SK-N-SH (cell line): Measurements from ENCODE around the gene ANO10. TPM values are rescaled to one million over a fixed set of nuclear protein-coding genes. Genes with fewer than 3 reads are reported as not detected.

ENCODE experiments used
- CTCF ChIA-PET: fragments of 300-600, 350-600 bp; formaldehyde crosslinking; extraction: SDS; loops from one replicate; lab custom pipeline; 2021; lab: Yijun Ruan, JAX
- POLR2A ChIA-PET: fragments of 350-600 bp; sonication (Branson Sonifier 250); formaldehyde crosslinking; extraction: SDS; loops from one replicate; lab custom pipeline; 2020; ENCODE audit warnings: antibody characterized with exemption, inconsistent platforms; lab: Yijun Ruan, JAX
- DNase-seq: peaks from one replicate; pipeline ENCODE4 v3.0.0; 2012
- H2AFZ ChIP-seq: fragments of 200-600 bp; sonication (generic); 2 replicates; pipeline ENCODE4 v1.8.1; 2016; ENCODE audit warnings: antibody characterized with exemption, mild to moderate bottlenecking, low read depth
- H3F3A ChIP-seq: fragments of 200-600 bp; sonication (generic); replicated peaks from 2 replicates; pipeline ENCODE3; 2016; ENCODE audit warnings: antibody characterized with exemption, mild to moderate bottlenecking; ENCODE audit not compliant: insufficient read depth
- H3K27ac ChIP-seq, 2 experiments: fragments of 200-500 bp in 1 of 2; fragments of 200-600 bp in 1 of 2; sonication (Bioruptor generic) in 1 of 2; sonication (generic), shearing (Covaris generic) in 1 of 2; 2 replicates each; pipeline versions ENCODE4 v1.5.1 to v1.6.1; 2014 to 2016; ENCODE audit warnings: low read depth in 2 of 2, inconsistent platforms in 1 of 2, low read length in 1 of 2, mild to moderate bottlenecking in 1 of 2, mixed read lengths in 1 of 2
- H3K27me3 ChIP-seq: fragments of 200-600 bp; sonication (generic), shearing (Covaris generic); 2 replicates; pipeline ENCODE4 v1.6.1; 2016; ENCODE audit warnings: mixed run types; ENCODE audit not compliant: insufficient read depth
- H3K36me3 ChIP-seq, 2 experiments: fragments of 200-500 bp in 1 of 2; fragments of 200-600 bp in 1 of 2; sonication (Bioruptor generic) in 1 of 2; sonication (generic) in 1 of 2; replicated peaks in 1 of 2; 2 replicates each; pipeline versions ENCODE3 to v1.5.1; 2014 to 2016; ENCODE audit warnings: low read length in 1 of 2, mild to moderate bottlenecking in 1 of 2; ENCODE audit not compliant: insufficient read depth in 2 of 2, control insufficient read depth in 1 of 2
- H3K4me1 ChIP-seq, 2 experiments: fragments of 200-500 bp in 1 of 2; fragments of 200-600 bp in 1 of 2; sonication (Bioruptor generic) in 1 of 2; sonication (generic), shearing (Covaris generic) in 1 of 2; 2 replicates each; pipeline versions ENCODE4 v1.5.1 to v1.6.1; 2014 to 2016; ENCODE audit warnings: low read depth in 1 of 2, low read length in 1 of 2, mixed run types in 1 of 2; ENCODE audit not compliant: insufficient read depth in 2 of 2, control insufficient read depth in 1 of 2
- H3K4me2 ChIP-seq: fragments of 200-600 bp; sonication (generic), shearing (Covaris generic); 2 replicates; pipeline ENCODE4 v1.6.1; 2017; ENCODE audit warnings: mixed run types
- H3K4me3 ChIP-seq, 2 experiments: fragments of 200-500 bp in 1 of 2; fragments of 200-600 bp in 1 of 2; sonication (Bioruptor generic) in 1 of 2; sonication (generic), shearing (Covaris generic) in 1 of 2; 2 replicates each; pipeline versions ENCODE4 v1.5.1 to v1.8.1; 2014 to 2016; ENCODE audit warnings: low read depth in 2 of 2, inconsistent platforms in 1 of 2, low read length in 1 of 2, mild to moderate bottlenecking in 1 of 2, mixed read lengths in 1 of 2, moderate library complexity in 1 of 2
- H3K79me2 ChIP-seq: fragments of 200-600 bp; sonication (generic); 2 replicates; pipeline ENCODE4 v1.8.1; 2017; ENCODE audit warnings: mild to moderate bottlenecking; ENCODE audit not compliant: insufficient read depth
- H3K9ac ChIP-seq: fragments of 200-600 bp; sonication (generic); 2 replicates; pipeline ENCODE4 v1.6.1; 2017; ENCODE audit warnings: mixed run types
- H3K9me2 ChIP-seq: fragments of 200-600 bp; sonication (generic); 2 replicates; pipeline ENCODE4 v1.6.1; 2017; ENCODE audit warnings: mixed run types
- H3K9me3 ChIP-seq: fragments of 200-600 bp; sonication (generic); 2 replicates; pipeline ENCODE4 v1.6.1; 2017; ENCODE audit warnings: mixed run types, mild to moderate bottlenecking, moderate library complexity
- H4K20me1 ChIP-seq: fragments of 200-600 bp; sonication (generic); 2 replicates; pipeline ENCODE4 v1.6.1; 2017; ENCODE audit warnings: mild to moderate bottlenecking, mixed run types; ENCODE audit not compliant: insufficient read depth
- CHD2 ChIP-seq: fragments of 150-350 bp; IDR thresholded peaks from 2 replicates; pipeline ENCODE4 v1.6.1; 2018; ENCODE audit warnings: low read length; ENCODE audit not compliant: partially characterized antibody
- ELF1 ChIP-seq: IDR thresholded peaks from 2 replicates; pipeline ENCODE4 v1.4.0; 2012
- EP300 ChIP-seq, 2 experiments: IDR thresholded peaks; 2 replicates each; pipeline versions ENCODE4 v1.4.0 to v1.6.1; 2012; ENCODE audit warnings: borderline replicate concordance in 1 of 2, low read depth in 1 of 2, low read length in 1 of 2
- EZH2phosphoT487 ChIP-seq: fragments of 200-600 bp; sonication (generic); IDR thresholded peaks from 2 replicates; pipeline ENCODE4 v1.6.1; 2017; ENCODE audit warnings: low read depth, mixed run types, mild to moderate bottlenecking, antibody characterized with exemption, moderate library complexity, borderline replicate concordance
- FOXJ3 ChIP-seq: sonication (generic); formaldehyde crosslinking; IDR thresholded peaks from 2 replicates; pipeline ENCODE4 v1.5.1; 2020; ENCODE audit warnings: mild to moderate bottlenecking, missing genetic modification reagents
- GABPA ChIP-seq: IDR thresholded peaks from 2 replicates; pipeline ENCODE4 v1.4.0; 2012; ENCODE audit warnings: low read depth, mild to moderate bottlenecking
- MXI1 ChIP-seq: IDR thresholded peaks from 2 replicates; pipeline ENCODE4 v1.6.1; 2012; ENCODE audit warnings: mild to moderate bottlenecking, low read depth, low read length, improper control_type of control experiment
- NFIC ChIP-seq: IDR thresholded peaks from 2 replicates; pipeline ENCODE4 v1.4.0; 2012; ENCODE audit warnings: borderline replicate concordance
- RAD21 ChIP-seq: IDR thresholded peaks from 2 replicates; pipeline ENCODE4 v1.6.1; 2012; ENCODE audit warnings: mild to moderate bottlenecking, low read length
- RCOR1 ChIP-seq: fragments of 150-350 bp; IDR thresholded peaks from 2 replicates; pipeline ENCODE4 v1.6.1; 2017; ENCODE audit warnings: antibody characterized with exemption, low read length
- RFX5 ChIP-seq: IDR thresholded peaks from 2 replicates; pipeline ENCODE4 v1.6.1; 2012; ENCODE audit warnings: mild to moderate bottlenecking, improper control_type of control experiment, low read length
- RXRA ChIP-seq: IDR thresholded peaks from 2 replicates; pipeline ENCODE4 v1.4.0; 2012; ENCODE audit warnings: low read depth, mild to moderate bottlenecking, borderline replicate concordance
- SIN3A ChIP-seq: IDR thresholded peaks from 2 replicates; pipeline ENCODE4 v1.6.1; 2012; ENCODE audit warnings: low read depth, mild to moderate bottlenecking, low read length, moderate library complexity, borderline replicate concordance
- TAF1 ChIP-seq: IDR thresholded peaks from 2 replicates; pipeline ENCODE4 v1.6.1; 2012; ENCODE audit warnings: low read depth, mild to moderate bottlenecking, low read length, moderate library complexity, borderline replicate concordance
- TEAD4 ChIP-seq: IDR thresholded peaks from 2 replicates; pipeline ENCODE4 v1.4.0; 2012; ENCODE audit warnings: mild to moderate bottlenecking, borderline replicate concordance; ENCODE audit not compliant: insufficient read depth
- YY1 ChIP-seq: IDR thresholded peaks from 2 replicates; pipeline ENCODE4 v1.4.0; 2012; ENCODE audit warnings: low read depth, mild to moderate bottlenecking
- WGBS: methylation state at CpG from one replicate; pipeline ENCODE4 v1.1.6; 2017; ENCODE audit warnings: low lambda C conversion rate; 5-methylcytosine and 5-hydroxymethylcytosine counted together
- polyA plus RNA-seq, 3 experiments: library from polyadenylated mRNA; depleted of rRNA; stranded (reverse); fragments of >200 nt; gene quantifications; 2 replicates each; pipeline ENCODE4 v1.2.3, GENCODE V29; 2012
- TF ChIP-seq, protein P1 (sequence below): IDR thresholded peaks from 2 replicates; pipeline ENCODE4; 2012
- TF ChIP-seq, protein P2 (sequence below): IDR thresholded peaks from 2 replicates; pipeline ENCODE4 v1.4.0; 2012; ENCODE audit warnings: low read depth, borderline replicate concordance
- TF ChIP-seq, protein P3 (sequence below): IDR thresholded peaks from 2 replicates; pipeline ENCODE4 v1.4.0; 2012; ENCODE audit warnings: low read depth

ANO10 gene
- polyA plus RNA-seq, 1 of the 3 experiments (the other 2 are of a cell fraction): 16.8 TPM

DNA sequence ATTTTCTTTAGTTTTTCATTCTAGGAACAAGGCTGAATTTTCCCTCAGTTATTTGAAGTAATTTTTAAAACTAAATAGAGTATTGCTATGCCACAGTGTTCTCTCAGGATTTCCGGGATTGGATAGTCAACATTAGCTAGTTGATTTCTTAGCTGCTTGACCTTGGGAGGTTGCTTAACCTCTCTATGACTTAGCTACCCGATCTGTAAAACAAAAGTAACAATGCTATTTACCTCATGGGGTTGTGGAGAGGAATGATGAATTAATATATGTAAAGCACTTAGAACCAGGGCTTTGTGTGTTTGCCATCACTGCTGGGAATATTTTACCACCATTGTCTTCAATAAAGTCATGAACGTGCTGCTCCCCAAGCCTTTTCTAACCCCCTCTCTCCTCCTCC, 278.0 kb downstream of the ANO10 start:
- no peak for DNase-seq
- Histone ChIP-seq H3K4me3 (no peak overlapping the region), H3F3A (no peaks in the 10 kb centered on the region), H3K27me3 (no peaks in the 10 kb centered on the region), H3K4me1 (peaks cover 0 to 4% of the 10 kb centered on the region in 2 experiments; a peak in 2 of 4 replicates), H3K9me2 (no peaks in the 10 kb centered on the region), H3K9me3 (peaks cover 6% of the 10 kb centered on the region; the same call in 1 of the 2 replicates), H3K36me3 (peaks cover 70 to 71% of the 10 kb centered on the region in 2 experiments), H3K4me2 (no peak overlapping the region), H2AFZ (no peak overlapping the region), H3K27ac (no peak overlapping the region), H4K20me1 (no peaks in the 10 kb centered on the region), H3K9ac (no peak overlapping the region), H3K79me2 (peaks cover 4% of the 10 kb centered on the region; the same call in 1 of the 2 replicates)
- WGBS: 94% methylated on average over 3 of the region's 3 CpGs
- no peak for TF ChIP-seq RCOR1
- no peak for TF ChIP-seq YY1
- no peak for TF ChIP-seq GABPA
- no peak for TF ChIP-seq TAF1
- TF ChIP-seq, protein P1, sequence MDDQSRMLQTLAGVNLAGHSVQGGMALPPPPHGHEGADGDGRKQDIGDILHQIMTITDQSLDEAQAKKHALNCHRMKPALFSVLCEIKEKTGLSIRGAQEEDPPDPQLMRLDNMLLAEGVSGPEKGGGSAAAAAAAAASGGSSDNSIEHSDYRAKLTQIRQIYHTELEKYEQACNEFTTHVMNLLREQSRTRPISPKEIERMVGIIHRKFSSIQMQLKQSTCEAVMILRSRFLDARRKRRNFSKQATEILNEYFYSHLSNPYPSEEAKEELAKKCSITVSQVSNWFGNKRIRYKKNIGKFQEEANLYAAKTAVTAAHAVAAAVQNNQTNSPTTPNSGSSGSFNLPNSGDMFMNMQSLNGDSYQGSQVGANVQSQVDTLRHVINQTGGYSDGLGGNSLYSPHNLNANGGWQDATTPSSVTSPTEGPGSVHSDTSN: no peak
- TF ChIP-seq, protein P2, sequence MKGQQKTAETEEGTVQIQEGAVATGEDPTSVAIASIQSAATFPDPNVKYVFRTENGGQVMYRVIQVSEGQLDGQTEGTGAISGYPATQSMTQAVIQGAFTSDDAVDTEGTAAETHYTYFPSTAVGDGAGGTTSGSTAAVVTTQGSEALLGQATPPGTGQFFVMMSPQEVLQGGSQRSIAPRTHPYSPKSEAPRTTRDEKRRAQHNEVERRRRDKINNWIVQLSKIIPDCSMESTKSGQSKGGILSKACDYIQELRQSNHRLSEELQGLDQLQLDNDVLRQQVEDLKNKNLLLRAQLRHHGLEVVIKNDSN: no peak
- TF ChIP-seq TEAD4: no peak
- TF ChIP-seq ELF1: no peak
- ChIA-PET POLR2A (no interaction called here), CTCF (no interaction called here)

DNA sequence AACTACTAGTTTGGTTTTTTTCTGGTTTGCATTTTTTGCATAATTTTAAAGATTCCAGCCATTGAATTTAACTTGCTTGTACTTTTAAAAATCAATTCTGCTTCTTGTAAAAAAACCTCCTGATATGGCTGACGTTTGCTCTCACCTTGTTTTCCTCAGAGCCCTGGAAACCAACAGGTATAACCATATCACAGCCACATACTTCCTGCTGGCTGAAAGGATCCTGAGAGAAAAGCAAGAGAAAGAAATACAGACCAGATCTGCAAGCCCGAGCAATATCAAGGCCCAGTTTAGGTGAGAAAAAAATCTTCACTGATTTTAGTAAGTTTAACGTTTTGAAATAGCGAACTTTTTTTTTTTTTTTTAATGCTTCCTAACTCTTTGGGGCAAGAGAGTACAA, 278.6 kb downstream of the ANO10 start:
- 87% methylated on average over 4 of the region's 4 CpGs for WGBS
- H3K4me1 ChIP-seq: no peaks in the 10 kb centered on the region; a peak in 2 of 4 replicates
- no peaks in the 10 kb centered on the region for H4K20me1 ChIP-seq
- no peaks in the 10 kb centered on the region for H3K27me3 ChIP-seq
- H3K4me2 ChIP-seq: no peak overlapping the region
- TF ChIP-seq RAD21: no peak
- no peak overlapping the region for H3K9ac ChIP-seq
- no peak for DNase-seq
- CTCF ChIA-PET: no interaction called here
- no peak overlapping the region for H3K27ac ChIP-seq
- no peak overlapping the region for H3K4me3 ChIP-seq
- no peaks in the 10 kb centered on the region for H3K9me2 ChIP-seq
- POLR2A ChIA-PET: no interaction called here
- H3F3A ChIP-seq: no peaks in the 10 kb centered on the region
- peaks cover 6% of the 10 kb centered on the region; the same call in 1 of the 2 replicates for H3K79me2 ChIP-seq
- peaks cover 12% of the 10 kb centered on the region; the same call in 1 of the 2 replicates for H3K9me3 ChIP-seq
- peaks cover 64 to 71% of the 10 kb centered on the region in 2 experiments for H3K36me3 ChIP-seq
- no peak overlapping the region for H2AFZ ChIP-seq

DNA sequence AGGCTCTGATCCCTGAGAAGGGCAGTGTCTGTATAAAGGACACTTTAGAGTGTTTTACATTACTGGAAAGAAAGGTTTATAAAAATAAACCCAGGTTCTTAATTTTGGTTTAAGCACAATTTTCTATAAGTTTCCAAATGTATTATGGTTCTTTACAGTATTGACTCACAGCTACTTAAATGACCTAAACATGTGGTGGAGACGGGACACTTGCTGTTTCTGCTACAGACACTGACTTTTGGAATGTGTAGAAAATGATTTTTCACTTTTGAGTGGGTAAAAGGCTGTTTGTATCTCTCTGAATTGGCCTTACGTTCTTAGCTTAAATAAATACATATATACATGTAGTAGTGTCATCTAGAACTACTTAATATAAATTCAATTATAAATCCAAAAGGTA, 280.0 kb downstream of the ANO10 start:
- Histone ChIP-seq H4K20me1 (no peaks in the 10 kb centered on the region), H3K9me3 (peaks cover 16% of the 10 kb centered on the region; the same call in 1 of the 2 replicates), H3K4me1 (no peaks in the 10 kb centered on the region; a peak in 1 of 4 replicates), H3K4me3 (no peak overlapping the region), H2AFZ (no peak overlapping the region), H3F3A (no peaks in the 10 kb centered on the region), H3K4me2 (no peak overlapping the region), H3K27me3 (no peaks in the 10 kb centered on the region), H3K9me2 (no peaks in the 10 kb centered on the region), H3K9ac (no peak overlapping the region), H3K79me2 (peaks cover 6% of the 10 kb centered on the region; the same call in 1 of the 2 replicates), H3K36me3 (peaks cover 51 to 74% of the 10 kb centered on the region in 2 experiments), H3K27ac (no peak overlapping the region)
- 94% methylated on average over 2 of the region's 2 CpGs for WGBS
- no peak for DNase-seq
- POLR2A ChIA-PET: no interaction called here
- CTCF ChIA-PET: no interaction called here
- TF ChIP-seq CHD2: no peak
- TF ChIP-seq EP300 (IDR thresholded peaks at IDR 0.05; ENCODE audit: borderline replicate concordance in 1 of 2, low read depth in 1 of 2, low read length in 1 of 2): no peak
- no peak for TF ChIP-seq NFIC
- no peak for TF ChIP-seq MXI1
- TF ChIP-seq, protein P3, sequence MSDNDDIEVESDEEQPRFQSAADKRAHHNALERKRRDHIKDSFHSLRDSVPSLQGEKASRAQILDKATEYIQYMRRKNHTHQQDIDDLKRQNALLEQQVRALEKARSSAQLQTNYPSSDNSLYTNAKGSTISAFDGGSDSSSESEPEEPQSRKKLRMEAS: no peak
- TF ChIP-seq RFX5: no peak
- TF ChIP-seq GABPA: no peak
- no peak for TF ChIP-seq SIN3A
- no peak for TF ChIP-seq FOXJ3 (CRISPR knock-in tag)
- TF ChIP-seq EZH2phosphoT487: no peak
- TF ChIP-seq RXRA: no peak
- TF ChIP-seq, protein P2: no peak
- TF ChIP-seq, protein P1: no peak
